Endothelial cell of umbilical vein (primary cell): ENCODE results near the gene TSPAN18. TPM values are rescaled to one million over a fixed set of nuclear protein-coding genes. Genes with fewer than 3 reads are reported as not detected.

Source experiments
- BruUV-seq: library from RNA; stranded (reverse); fragments of 400-500 nt; replicated peaks from 2 replicates; lab custom pipeline; 2021; lab: Mats Ljungman, UMichigan
- CTCF ChIA-PET: fragments of 300-600, 350-600 bp; sonication (Branson Sonifier 250); formaldehyde crosslinking; loops from one replicate; lab custom pipeline; 2021; ENCODE audit warnings: antibody characterized with exemption, inconsistent platforms; lab: Charles Lee
- POLR2A ChIA-PET: fragments of 300-600, 350-600 bp; sonication (Branson Sonifier 250); formaldehyde crosslinking; loops from one replicate; lab custom pipeline; 2021; ENCODE audit warnings: antibody characterized with exemption, inconsistent platforms; lab: Charles Lee
- DNase-seq: peaks from one replicate; pipeline ENCODE4 v3.0.0-alpha.2; 2011; ENCODE audit warnings: low read depth, low spot score
- FAIRE-seq: peaks from 2 replicates; lab custom pipeline; 2011; peaks lifted over from hg19 to GRCh38; lab: Jason Lieb, UNC
- H2AFZ ChIP-seq: 2 replicates; pipeline ENCODE4 v1.6.0; 2012; ENCODE audit warnings: low read depth, low read length, control low read depth, inconsistent platforms
- H3K27ac ChIP-seq: 2 replicates; pipeline ENCODE4 v1.5.1; 2011; ENCODE audit warnings: low read depth, mild to moderate bottlenecking, control low read depth, low read length, moderate library complexity; ENCODE audit not compliant: insufficient read depth
- H3K27me3 ChIP-seq, 2 experiments: 2 replicates each; pipeline versions ENCODE4 v1.6.0 to v1.6.1; 2011; ENCODE audit warnings: low read length in 2 of 2, mixed read lengths in 1 of 2; ENCODE audit not compliant: control insufficient read depth in 2 of 2, insufficient read depth in 2 of 2
- H3K36me3 ChIP-seq, 2 experiments: 2 replicates in 1 of 2; 3 replicates in 1 of 2; pipeline ENCODE4 v1.5.1; 2011; ENCODE audit warnings: low read length in 2 of 2, mild to moderate bottlenecking in 1 of 2, moderate library complexity in 1 of 2; ENCODE audit not compliant: control insufficient read depth in 2 of 2, insufficient read depth in 2 of 2; ENCODE audit errors: extremely low read depth in 1 of 2
- H3K4me1 ChIP-seq: 3 replicates; pipeline ENCODE4 v1.5.1; 2011; ENCODE audit warnings: mild to moderate bottlenecking, low read length; ENCODE audit not compliant: control insufficient read depth, insufficient read depth; ENCODE audit errors: extremely low read depth
- H3K4me2 ChIP-seq: 2 replicates; pipeline ENCODE4 v1.6.1; 2011; ENCODE audit warnings: low read length, control low read depth, mixed read lengths; ENCODE audit not compliant: insufficient read depth
- H3K4me3 ChIP-seq, 3 experiments: fragments of 200-600 bp in 1 of 3; sonication (generic), shearing (Covaris generic) in 1 of 3; replicated peaks in 1 of 3; 2 replicates each; pipeline ENCODE4 v1.5.1; 2011 to 2016; ENCODE audit warnings: control low read depth in 3 of 3, low read length in 3 of 3, mild to moderate bottlenecking in 2 of 3, inconsistent platforms in 1 of 3, low read depth in 1 of 3, moderate library complexity in 1 of 3; ENCODE audit not compliant: insufficient read depth in 1 of 3
- H3K79me2 ChIP-seq: 2 replicates; pipeline ENCODE4 v1.6.0; 2012; ENCODE audit warnings: low read length, inconsistent platforms; ENCODE audit not compliant: control insufficient read depth, insufficient read depth
- H3K9ac ChIP-seq: replicated peaks from 2 replicates; pipeline ENCODE3; 2011; ENCODE audit warnings: low read length, control low read depth; ENCODE audit not compliant: insufficient read depth; ENCODE audit errors: extremely low read depth
- H3K9me1 ChIP-seq: replicated peaks from 3 replicates; pipeline ENCODE4 v1.6.0; 2011; ENCODE audit warnings: mild to moderate bottlenecking, low read length; ENCODE audit not compliant: control insufficient read depth, insufficient read depth; ENCODE audit errors: extremely low read depth
- H3K9me3 ChIP-seq: replicated peaks from 2 replicates; pipeline ENCODE4 v1.5.1; 2012; ENCODE audit warnings: low read length, inconsistent platforms; ENCODE audit not compliant: control insufficient read depth, insufficient read depth
- H4K20me1 ChIP-seq: replicated peaks from 2 replicates; pipeline ENCODE3; 2011; ENCODE audit warnings: mild to moderate bottlenecking, low read length; ENCODE audit not compliant: control insufficient read depth, insufficient read depth; ENCODE audit errors: extremely low read depth
- CTCF ChIP-seq, 2 donors: IDR thresholded peaks; 1 replicate in 1 of 2; 2 replicates in 1 of 2; pipeline ENCODE4 v1.5.1; 2011; ENCODE audit warnings: low read length in 2 of 2, mild to moderate bottlenecking in 2 of 2, moderate library complexity in 2 of 2, control low read depth in 1 of 2, inconsistent platforms in 1 of 2, low read depth in 1 of 2; ENCODE audit not compliant: insufficient read depth in 1 of 2; ENCODE audit errors: extremely low read depth in 1 of 2
- EZH2 ChIP-seq: IDR thresholded peaks from 2 replicates; pipeline ENCODE4 v1.6.1; 2012; ENCODE audit warnings: borderline replicate concordance, low read depth, mild to moderate bottlenecking, moderate library complexity, low read length, inconsistent platforms; ENCODE audit not compliant: severe bottlenecking
- FOS ChIP-seq: IDR thresholded peaks from 2 replicates; pipeline ENCODE4 v1.6.1; 2011; ENCODE audit warnings: mild to moderate bottlenecking, low read length, moderate library complexity, borderline replicate concordance; ENCODE audit not compliant: insufficient read depth
- GATA2 ChIP-seq: IDR thresholded peaks from 2 replicates; pipeline ENCODE4 v1.7.0; 2011; ENCODE audit warnings: low read depth, mild to moderate bottlenecking, moderate library complexity, mixed read lengths, low read length; ENCODE audit not compliant: insufficient read length, insufficient read depth
- JUN ChIP-seq: IDR thresholded peaks from 2 replicates; pipeline ENCODE4 v1.6.1; 2011; ENCODE audit warnings: borderline replicate concordance, low read depth; ENCODE audit not compliant: insufficient read length, insufficient read depth
- MYC ChIP-seq: IDR thresholded peaks from one replicate; pipeline ENCODE4 v1.6.1; 2011; ENCODE audit warnings: mild to moderate bottlenecking, low read depth, low read length
- POLR2A ChIP-seq: IDR thresholded peaks from 2 replicates; pipeline ENCODE4 v1.6.1; 2012; ENCODE audit warnings: low read depth, mild to moderate bottlenecking, control low read depth, low read length
- dilution Hi-C: fragments of 300-500 bp; cut with MboI; formaldehyde crosslinking; loops from one replicate; pipeline ENCODE4 v1.15.0; 2019; ENCODE audit warnings: low sequenced_read_pairs; ENCODE audit not compliant: extremely low pct_ligation_motif_present
- intact Hi-C: fragments of 100-400 bp; cut with micrococcal nuclease; formaldehyde crosslinking; loops from one replicate; pipeline ENCODE4 v1.10.0; 2022
- polyA plus RNA-seq, 4 experiments: library from polyadenylated mRNA; depleted of rRNA in 3 of 4; stranded (reverse) in 3 of 4; unstranded in 1 of 4; fragments of >200 nt; gene quantifications; 2 replicates each; pipeline versions ENCODE4 v1.2.1 to v1.2.3, GENCODE V29; 2011 to 2012; ENCODE audit warnings: missing spikeins in 1 of 4
- total RNA-seq: library from RNA; stranded (reverse); gene quantifications from 2 replicates; pipeline ENCODE4 v1.2.3, GENCODE V29; 2021
- TF ChIP-seq, protein P1 (sequence below): IDR thresholded peaks from 2 replicates; pipeline ENCODE4 v1.6.1; 2011; ENCODE audit not compliant: insufficient read depth, insufficient read length

Gene TSPAN18
- total and polyA plus RNA-seq, 2 donors (not counting 3 experiments of a cell fraction or from before 2014, with no cell fraction given), result 32.2 to 118 TPM

GRCh38 chr11:44858796-44859527 lies 132.2 kb downstream of the TSPAN18 start:
- ChIA-PET CTCF (no interaction called here), POLR2A (no interaction called here)
- Histone ChIP-seq H3K9me1 (no peaks in the 10 kb centered on the region), H2AFZ (no peak overlapping the region), H3K4me2 (no peak overlapping the region), H4K20me1 (no peaks in the 10 kb centered on the region), H3K9ac (no peak overlapping the region), H3K4me1 (peaks cover 14% of the 10 kb centered on the region), H3K4me3 (no peak overlapping the region), H3K27ac (no peak overlapping the region), H3K79me2 (no peaks in the 10 kb centered on the region), H3K27me3 (no peaks in the 10 kb centered on the region), H3K36me3 (no peaks in the 10 kb centered on the region), H3K9me3 (no peaks in the 10 kb centered on the region)
- TF ChIP-seq MYC, result no peak
- TF ChIP-seq, protein P1, sequence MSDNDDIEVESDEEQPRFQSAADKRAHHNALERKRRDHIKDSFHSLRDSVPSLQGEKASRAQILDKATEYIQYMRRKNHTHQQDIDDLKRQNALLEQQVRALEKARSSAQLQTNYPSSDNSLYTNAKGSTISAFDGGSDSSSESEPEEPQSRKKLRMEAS, result no peak
- TF ChIP-seq GATA2, result no peak
- no peak for TF ChIP-seq JUN
- TF ChIP-seq FOS, result no peak
- no peak for TF ChIP-seq CTCF (IDR thresholded peaks at IDR 0.05; ENCODE audit: extremely low read depth in 1 of 2, insufficient read depth in 1 of 2, low read depth in 1 of 2, low read length in 2 of 2)
- no peak for TF ChIP-seq EZH2
- TF ChIP-seq POLR2A, result no peak
- no peak for DNase-seq
- no TSS peak for BruUV-seq
- intact Hi-C loops, result no loop called here
- FAIRE-seq, result no peak
- dilution Hi-C loops, result no loop called here
